ENCODE results near the gene DIAPH1.

Gene DIAPH1

GRCh38 chr5:141477815-141478214, 141.0 kb downstream of the DIAPH1 start:
- TF ChIP-seq MAX (IDR thresholded peaks at IDR 0.05; ENCODE audit: low read depth, low read length) (no peak), CTCF (IDR thresholded peaks at IDR 0.05; ENCODE audit: low read depth, low read length) (no peak), MYC (IDR thresholded peaks at IDR 0.05; ENCODE audit: low read depth, low read length) (no peak), POLR2A (IDR thresholded peaks at IDR 0.05; ENCODE audit: extremely low read depth, insufficient read length) (no peak)
- DNase-seq (ENCODE audit: low read depth): no peak
- no peak overlapping the region for H3K4me3 ChIP-seq (ENCODE audit: low read depth, low read length)

GRCh38 chr5:141477044-141477575, 141.7 kb downstream of the DIAPH1 start:
- TF ChIP-seq MAX (IDR thresholded peaks at IDR 0.05; ENCODE audit: low read depth, low read length): no peak
- no peak for TF ChIP-seq POLR2A (IDR thresholded peaks at IDR 0.05; ENCODE audit: extremely low read depth, insufficient read length)
- no peak for TF ChIP-seq CTCF (IDR thresholded peaks at IDR 0.05; ENCODE audit: low read depth, low read length)
- no peak for TF ChIP-seq MYC (IDR thresholded peaks at IDR 0.05; ENCODE audit: low read depth, low read length)
- DNase-seq (ENCODE audit: low read depth): no peak
- H3K4me3 ChIP-seq (ENCODE audit: low read depth, low read length): peak overlapping the region; percentile 91

- DNase-seq (ENCODE audit: low read depth): peak; percentile 62
- H3K4me3 ChIP-seq (ENCODE audit: low read depth, low read length): peak overlapping the region; percentile 91
- TF ChIP-seq MAX (IDR thresholded peaks at IDR 0.05; ENCODE audit: low read depth, low read length) (no peak), CTCF (IDR thresholded peaks at IDR 0.05; ENCODE audit: low read depth, low read length) (no peak), POLR2A (IDR thresholded peaks at IDR 0.05; ENCODE audit: extremely low read depth, insufficient read length) (no peak), MYC (IDR thresholded peaks at IDR 0.05; ENCODE audit: low read depth, low read length) (no peak)
Observed at GRCh38 chr5:141476132-141476911, 142.5 kb downstream of the DIAPH1 start.

GRCh38 chr5:141475625-141476131, 143.1 kb downstream of the DIAPH1 start, which contains the start of gene PCDHGC3:
PCDHGC3 (plus strand) TSS chr5:141475966; CDS start chr5:141476117, 151 bp downstream.
- no peak for TF ChIP-seq CTCF (IDR thresholded peaks at IDR 0.05; ENCODE audit: low read depth, low read length)
- no peak for TF ChIP-seq POLR2A (IDR thresholded peaks at IDR 0.05; ENCODE audit: extremely low read depth, insufficient read length)
- no peak; the same call in 1 of the 2 replicates for TF ChIP-seq MYC (IDR thresholded peaks at IDR 0.05; ENCODE audit: low read depth, low read length)
- TF ChIP-seq MAX (IDR thresholded peaks at IDR 0.05; ENCODE audit: low read depth, low read length): no peak
- peak; percentile 89 for DNase-seq (ENCODE audit: low read depth)
- peak within 1 kb of the TSS; percentile 91 for H3K4me3 ChIP-seq (ENCODE audit: low read depth, low read length)

GRCh38 chr5:141465351-141465750, 153.4 kb downstream of the DIAPH1 start:
- no peak for DNase-seq (ENCODE audit: low read depth)
- H3K4me3 ChIP-seq (ENCODE audit: low read depth, low read length): no peak overlapping the region
- no peak for TF ChIP-seq MYC (IDR thresholded peaks at IDR 0.05; ENCODE audit: low read depth, low read length)
- TF ChIP-seq MAX (IDR thresholded peaks at IDR 0.05; ENCODE audit: low read depth, low read length): no peak
- no peak for TF ChIP-seq POLR2A (IDR thresholded peaks at IDR 0.05; ENCODE audit: extremely low read depth, insufficient read length)
- no peak for TF ChIP-seq CTCF (IDR thresholded peaks at IDR 0.05; ENCODE audit: low read depth, low read length)
